B cell (primary cell): Measurements from ENCODE around the gene CLOCK. TPM values are rescaled to one million over a fixed set of nuclear protein-coding genes. Genes with fewer than 3 reads are reported as not detected.

Experiments
- ATAC-seq: fragments of 200-7000 bp; cut with Tn5 transposase; one replicate; pipeline ENCODE4 v1.10.0; 2021; ENCODE audit warnings: low read depth, mild to moderate bottlenecking, moderate number of reproducible peaks, moderate library complexity
- CTCF ChIA-PET: fragments of 350-600 bp; sonication (Branson Sonifier 250); formaldehyde crosslinking; loops from one replicate; lab custom pipeline; 2021; ENCODE audit warnings: antibody characterized with exemption, inconsistent platforms; lab: Charles Lee
- POLR2A ChIA-PET: fragments of 350-600 bp; sonication (Branson Sonifier 250); formaldehyde crosslinking; loops from one replicate; lab custom pipeline; 2021; ENCODE audit warnings: antibody characterized with exemption; lab: Charles Lee
- DNase-seq: peaks from one replicate; pipeline ENCODE4 v3.0.0; 2013
- H2AFZ ChIP-seq: 2 replicates; pipeline ENCODE4 v1.6.1; 2012; ENCODE audit warnings: mild to moderate bottlenecking, low read depth, low read length; ENCODE audit not compliant: insufficient read depth, poor library complexity, severe bottlenecking
- H3K27ac ChIP-seq, 2 donors: 1 replicate in 1 of 2; 2 replicates in 1 of 2; pipeline ENCODE4 v1.5.1; 2012 to 2013; ENCODE audit warnings: low read length in 2 of 2, mild to moderate bottlenecking in 2 of 2, moderate library complexity in 1 of 2
- H3K27me3 ChIP-seq, 4 experiments: fragments of 200-600 bp in 1 of 4; sonication (generic) in 1 of 4; replicated peaks in 1 of 4; 1 replicate in 2 of 4; 2 replicates in 2 of 4; pipeline versions ENCODE4 v1.6.1 to v1.7.0; 2013 to 2016; ENCODE audit warnings: low read length in 3 of 4, mild to moderate bottlenecking in 2 of 4, mixed read lengths in 1 of 4, moderate library complexity in 1 of 4; ENCODE audit not compliant: insufficient read depth in 4 of 4, control insufficient read depth in 3 of 4; ENCODE audit errors: control extremely low read depth in 1 of 4
- H3K36me3 ChIP-seq, 2 experiments: replicated peaks in 1 of 2; 1 replicate in 1 of 2; 2 replicates in 1 of 2; pipeline versions ENCODE4 v1.6.1 to v1.7.1; 2013; ENCODE audit warnings: low read length in 1 of 2; ENCODE audit not compliant: insufficient read depth in 2 of 2, control insufficient read depth in 1 of 2; ENCODE audit errors: control extremely low read depth in 1 of 2, extremely low read depth in 1 of 2
- H3K4me1 ChIP-seq, 2 donors: fragments of 200-600 bp in 1 of 2; sonication (generic) in 1 of 2; 1 replicate in 1 of 2; 2 replicates in 1 of 2; pipeline versions ENCODE4 v1.5.1 to v1.6.1; 2013 to 2017; ENCODE audit warnings: low read length in 2 of 2; ENCODE audit not compliant: control insufficient read depth in 2 of 2, insufficient read depth in 2 of 2
- H3K4me2 ChIP-seq: replicated peaks from 2 replicates; pipeline ENCODE3; 2012; ENCODE audit warnings: mild to moderate bottlenecking, low read depth, low read length; ENCODE audit not compliant: poor library complexity, severe bottlenecking
- H3K4me3 ChIP-seq, 5 experiments: fragments of 200-600 bp in 1 of 5; sonication (generic) in 1 of 5; 1 replicate in 3 of 5; 2 replicates in 2 of 5; pipeline versions ENCODE4 v1.5.1 to v1.7.0; 2011 to 2016; ENCODE audit warnings: low read length in 4 of 5, mild to moderate bottlenecking in 4 of 5, low read depth in 2 of 5, control low read depth in 1 of 5, moderate library complexity in 1 of 5; ENCODE audit not compliant: insufficient read depth in 1 of 5; ENCODE audit errors: control extremely low read depth in 1 of 5, extremely low read depth in 1 of 5
- H3K79me2 ChIP-seq: fragments of 200-600 bp; sonication (generic); one replicate; pipeline ENCODE4 v1.6.0; 2016; ENCODE audit warnings: low read length; ENCODE audit not compliant: control insufficient read depth, insufficient read depth
- H3K9ac ChIP-seq: fragments of 200-600 bp; sonication (generic); 2 replicates; pipeline ENCODE4 v1.6.1; 2017; ENCODE audit warnings: mild to moderate bottlenecking, low read length, moderate library complexity
- H3K9me3 ChIP-seq, 3 donors: one replicate each; pipeline versions ENCODE4 v1.6.1 to v1.7.1; 2013; ENCODE audit warnings: low read length in 2 of 3; ENCODE audit not compliant: control insufficient read depth in 2 of 3, insufficient read depth in 1 of 3; ENCODE audit errors: control extremely low read depth in 1 of 3
- H4K20me1 ChIP-seq: 2 replicates; pipeline ENCODE4 v1.6.0; 2012; ENCODE audit warnings: mild to moderate bottlenecking, low read length; ENCODE audit not compliant: insufficient read depth, control insufficient read depth, poor library complexity, severe bottlenecking
- H3K27ac Mint-ChIP-seq: one replicate; pipeline ENCODE4 v1.8.0; 2021; ENCODE audit warnings: mixed read lengths
- H3K27me3 Mint-ChIP-seq: one replicate; pipeline ENCODE4 v1.8.0; 2021; ENCODE audit warnings: mixed read lengths
- H3K4me1 Mint-ChIP-seq: one replicate; pipeline ENCODE4 v1.8.0; 2021; ENCODE audit warnings: mixed read lengths
- H3K4me3 Mint-ChIP-seq: one replicate; pipeline ENCODE4 v1.8.0; 2021; ENCODE audit warnings: mixed read lengths
- H3K9me3 Mint-ChIP-seq: one replicate; pipeline ENCODE4 v1.8.0; 2022; ENCODE audit warnings: mixed read lengths; ENCODE audit not compliant: insufficient read depth
- CTCF ChIP-seq: fragments of 200-600 bp; IDR thresholded peaks from one replicate; pipeline ENCODE4 v1.8.0; 2022; ENCODE audit warnings: antibody characterized with exemption, mild to moderate bottlenecking
- EZH2 ChIP-seq: IDR thresholded peaks from 2 replicates; pipeline ENCODE4 v1.6.1; 2012; ENCODE audit warnings: borderline replicate concordance, low read depth, mild to moderate bottlenecking, moderate library complexity, low read length; ENCODE audit not compliant: insufficient read depth, poor library complexity, severe bottlenecking
- WGBS: methylation state at CpG from one replicate; pipeline ENCODE4 v1.1.5; 2013; ENCODE audit warnings: missing lambda C conversion rate; ENCODE audit not compliant: insufficient coverage; 5-methylcytosine and 5-hydroxymethylcytosine counted together
- intact Hi-C: fragments of 100-400 bp; cut with micrococcal nuclease; formaldehyde crosslinking; loops from one replicate; pipeline ENCODE4 v1.10.0; 2022
- polyA plus RNA-seq: library from polyadenylated mRNA; depleted of rRNA; stranded (reverse); fragments of >200 nt; gene quantifications from 2 replicates; pipeline ENCODE4 v1.2.3, GENCODE V29; 2012
- total RNA-seq, 2 donors: library from RNA; stranded (reverse); fragments of 120-200 nt in 1 of 2; gene quantifications; 1 replicate in 1 of 2; 2 replicates in 1 of 2; pipeline versions ENCODE4 v1.2.3 to v1.2.4, GENCODE V29; 2013 to 2022

Gene CLOCK
- total and polyA plus RNA-seq, 2 donors (not counting 1 experiment from before 2014, with no cell fraction given) = 2.8 to 14.2 TPM

- intact Hi-C loops = no loop called here
- WGBS = no CpG with 5 or more reads among the region's 3 CpGs
- Histone ChIP-seq H3K4me1 (no peaks in the 10 kb centered on the region), H3K79me2 (peaks cover 17% of the 10 kb centered on the region), H3K27me3 (no peaks in the 10 kb centered on the region), H3K36me3 (peaks cover 12 to 48% of the 10 kb centered on the region in 2 experiments), H3K27ac (no peak overlapping the region), H3K4me3 (no peak overlapping the region), H3K4me2 (no peak overlapping the region), H4K20me1 (peaks cover 24% of the 10 kb centered on the region), H3K9ac (no peak overlapping the region), H3K9me3 (no peaks in the 10 kb centered on the region), H2AFZ (no peak overlapping the region)
- Mint-ChIP-seq H3K4me3 (no peak overlapping the region), H3K9me3 (no peaks in the 10 kb centered on the region), H3K27ac (no peak overlapping the region), H3K27me3 (no peaks in the 10 kb centered on the region), H3K4me1 (peaks cover 3% of the 10 kb centered on the region)
- ATAC-seq = no peak
- no peak for DNase-seq
- ChIA-PET CTCF (interaction anchor here (1.3 kb wide), 1 partner anchor 31 kb away, joined by 3 read pairs; no protein-coding TSS in a partner anchor), POLR2A (no interaction called here)
- no peak for TF ChIP-seq EZH2
- TF ChIP-seq CTCF = no peak
These were observed 130.5 kb downstream of the CLOCK start for GRCh38 chr4:55416176-55416575.

- H3K27me3 ChIP-seq = no peaks in the 10 kb centered on the region
- ATAC-seq (no peak), DNase-seq (no peak)
- intact Hi-C loops = no loop called here
- POLR2A ChIA-PET = no interaction called here
- H3K4me3 Mint-ChIP-seq = no peak overlapping the region
- no peaks in the 10 kb centered on the region for H3K27me3 Mint-ChIP-seq
- CTCF ChIA-PET = interaction anchor here (1.5 to 3.6 kb wide), 2 partner anchors 8 to 143 kb away, joined by 5 to 17 read pairs; no protein-coding TSS in a partner anchor
- TF ChIP-seq EZH2 (no peak), CTCF (no peak)
- 98% methylated on average over 5 of the region's 6 CpGs for WGBS
- peaks cover 54% of the 10 kb centered on the region for H3K79me2 ChIP-seq
- H3K9me3 ChIP-seq = no peaks in the 10 kb centered on the region
- peaks cover 10 to 12% of the 10 kb centered on the region in 2 experiments for H3K36me3 ChIP-seq
- no peak overlapping the region for H3K27ac ChIP-seq
- peaks cover 14% of the 10 kb centered on the region in 2 donors for H3K4me1 ChIP-seq
- H4K20me1 ChIP-seq = peaks cover 65% of the 10 kb centered on the region
- H3K4me2 ChIP-seq = no peak overlapping the region
- no peak overlapping the region for H3K9ac ChIP-seq
- no peaks in the 10 kb centered on the region for H3K9me3 Mint-ChIP-seq
- H3K4me3 ChIP-seq = no peak overlapping the region
- peaks cover 22% of the 10 kb centered on the region for H3K4me1 Mint-ChIP-seq
- H2AFZ ChIP-seq = no peak overlapping the region
- no peak overlapping the region for H3K27ac Mint-ChIP-seq
These were observed 135.1 kb downstream of the CLOCK start for GRCh38 chr4:55411621-55412020.
